ENCODE measurements around the gene TMEM88.
A peak's percentile ranks its signal among the peaks of the same experiment; 100 is the strongest.

- TF ChIP-seq CTCF (IDR thresholded peaks at IDR 0.05) (no peak), POLR2A (IDR thresholded peaks at IDR 0.05) (peak; percentile 3 to 54 (median 32))
Measured at GRCh38 chr17:7833795-7834541, 20.9 kb upstream of the TMEM88 start, which contains the start of gene KDM6B.
